NCI-H2171 treated with DMSO at 0.1 percent for 48 hours (cell line): ENCODE results near the gene DUSP6.

Source experiments
- DNase-seq: peaks from one replicate; lab custom pipeline; 2025; lab: John Stamatoyannopoulos, UW

The DUSP6 gene

DNA sequence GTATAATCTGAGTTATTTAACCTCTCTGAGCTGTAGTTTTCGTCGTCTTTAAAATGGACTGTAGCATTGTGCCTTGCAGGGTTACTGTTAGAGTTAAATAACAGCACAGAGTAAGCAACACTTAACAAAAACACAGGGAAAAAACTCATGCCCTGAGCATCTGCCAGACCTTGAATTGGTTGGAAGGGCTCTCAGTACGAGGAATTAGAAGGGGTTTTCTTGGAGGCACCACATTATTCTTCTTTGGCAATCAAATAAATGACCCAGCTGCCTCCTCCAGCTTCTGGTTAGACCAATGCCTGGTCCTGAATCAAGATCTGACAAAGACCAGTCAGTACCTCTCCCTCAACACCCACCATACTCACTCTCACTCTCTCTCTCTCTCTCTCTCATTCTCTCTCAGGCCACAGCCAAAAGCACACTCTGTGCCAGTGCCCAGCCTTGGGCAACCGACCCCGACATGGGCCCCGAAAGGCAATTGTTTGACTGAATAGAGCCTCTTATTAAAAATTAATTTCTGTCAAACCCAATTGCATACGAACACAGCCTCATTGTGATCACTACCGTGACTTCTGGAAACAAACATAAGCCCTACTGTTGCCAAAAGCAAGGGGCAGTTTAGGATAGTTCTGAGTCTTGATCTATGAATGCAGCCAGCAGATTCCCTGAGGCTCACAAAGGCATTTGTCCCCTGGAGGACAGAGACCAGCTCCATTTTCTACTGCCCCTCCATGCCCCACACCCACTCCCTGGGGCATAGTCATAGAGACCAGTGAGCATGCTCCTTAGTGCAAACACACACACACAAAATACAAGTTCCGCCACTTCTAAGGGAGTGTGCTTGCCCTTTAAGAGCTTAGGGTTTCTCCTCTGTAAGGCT lies 23.9 kb downstream of the DUSP6 start:
- DNase-seq, result no peak

DNA sequence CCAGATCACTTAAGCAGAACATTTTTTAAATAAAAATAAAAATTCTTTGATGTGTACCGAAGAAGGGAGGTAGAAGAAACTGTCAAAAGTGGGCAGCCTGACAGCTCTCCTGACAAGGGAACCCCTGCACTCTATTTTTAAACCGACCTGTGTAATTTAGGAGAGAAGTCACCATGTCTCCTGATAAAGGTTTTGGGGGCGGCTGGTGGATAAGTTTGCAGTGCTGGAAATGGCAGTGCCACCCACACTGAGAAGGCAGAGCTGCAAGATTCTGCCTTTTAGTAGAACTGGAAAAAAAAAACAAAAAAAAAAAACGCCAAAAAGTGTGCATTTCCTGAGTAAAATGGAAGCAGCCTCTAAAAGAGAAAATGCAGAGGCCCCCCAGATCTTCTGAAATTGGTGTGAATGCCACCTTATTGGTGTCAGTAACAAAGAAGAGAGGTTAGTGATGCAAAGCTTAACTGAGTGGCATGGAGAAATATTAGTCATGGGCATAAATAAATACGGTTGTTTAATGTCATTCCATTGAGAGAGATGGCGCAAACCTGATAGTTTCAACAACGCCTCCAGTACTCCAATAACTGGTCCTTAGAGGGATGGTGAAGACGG lies 24.7 kb downstream of the DUSP6 start:
- no peak for DNase-seq

DNA sequence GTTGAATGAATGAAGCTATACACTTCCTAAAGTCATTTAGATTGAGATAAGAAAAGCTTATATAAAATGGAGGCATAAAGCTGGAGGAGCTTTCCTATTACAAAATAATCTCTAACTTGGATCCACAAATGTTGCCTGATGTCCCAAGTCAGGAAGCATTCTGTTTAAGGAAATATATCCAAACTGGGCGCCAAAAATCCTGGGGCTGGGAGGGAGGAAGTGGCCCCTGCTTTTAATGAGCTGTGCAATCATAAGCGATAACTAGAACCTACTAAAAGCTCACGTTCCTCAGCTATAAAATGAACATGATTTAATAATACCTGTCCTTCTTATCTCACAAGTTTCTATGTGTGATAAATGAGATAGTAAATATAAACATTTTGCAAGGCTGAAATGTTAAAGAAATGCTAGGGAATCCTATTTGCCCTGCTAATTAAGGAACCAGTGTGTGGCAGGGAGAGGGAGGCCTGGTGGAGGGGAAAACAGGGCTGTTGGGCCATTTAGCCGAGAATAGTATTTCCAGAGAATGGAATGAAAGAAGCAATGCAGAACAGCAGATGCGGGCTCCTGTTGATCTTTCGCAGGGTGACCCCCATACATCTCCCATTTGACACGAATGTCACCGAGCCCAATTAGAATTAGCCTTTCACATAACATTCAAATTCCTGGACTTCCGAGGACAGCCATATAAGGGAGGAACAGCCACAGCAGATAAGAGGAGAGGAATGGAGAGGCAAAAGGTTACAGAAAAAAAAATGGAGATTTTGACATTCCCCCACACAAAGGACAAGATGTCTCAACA lies 25.9 kb downstream of the DUSP6 start:
- no peak for DNase-seq

DNA sequence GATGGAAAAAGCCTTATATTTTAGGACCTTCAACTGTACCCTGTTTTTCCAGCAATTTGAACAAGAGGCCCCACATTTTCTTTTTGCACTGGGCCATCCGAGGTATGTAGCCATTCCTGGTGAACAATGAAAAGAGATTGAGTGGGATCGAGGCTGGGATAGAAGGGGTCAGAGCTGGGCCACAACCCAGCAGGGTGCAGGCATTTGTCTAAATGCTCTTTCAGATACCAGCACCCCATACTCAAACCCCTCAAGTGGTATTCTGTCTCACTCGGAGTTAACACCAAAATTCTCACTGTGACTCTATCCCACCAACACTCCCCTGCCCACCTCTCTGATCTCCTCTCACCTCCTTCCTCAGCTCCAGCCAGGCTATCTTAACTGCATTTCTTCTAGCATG lies 26.8 kb downstream of the DUSP6 start:
- no peak for DNase-seq

DNA sequence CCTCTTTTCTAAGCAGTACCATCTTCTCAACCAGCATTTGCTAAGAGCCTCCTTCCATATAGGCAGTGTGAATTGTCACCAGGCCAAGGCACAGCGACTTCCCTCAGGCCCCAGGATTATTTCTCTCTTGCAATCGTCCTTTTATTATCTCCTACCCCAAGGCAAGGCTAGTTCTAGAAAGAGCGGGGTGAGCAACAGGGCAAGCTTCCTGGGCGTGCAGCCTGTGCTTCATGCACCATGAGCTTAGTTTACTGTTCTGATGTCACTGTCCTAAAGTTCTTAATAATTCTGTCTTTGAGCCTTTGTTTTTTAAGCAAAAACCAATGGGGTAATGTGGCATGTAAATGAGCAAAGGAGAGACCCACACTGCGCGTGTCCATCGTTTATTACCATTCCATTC lies 27.9 kb downstream of the DUSP6 start:
- no peak for DNase-seq

DNA sequence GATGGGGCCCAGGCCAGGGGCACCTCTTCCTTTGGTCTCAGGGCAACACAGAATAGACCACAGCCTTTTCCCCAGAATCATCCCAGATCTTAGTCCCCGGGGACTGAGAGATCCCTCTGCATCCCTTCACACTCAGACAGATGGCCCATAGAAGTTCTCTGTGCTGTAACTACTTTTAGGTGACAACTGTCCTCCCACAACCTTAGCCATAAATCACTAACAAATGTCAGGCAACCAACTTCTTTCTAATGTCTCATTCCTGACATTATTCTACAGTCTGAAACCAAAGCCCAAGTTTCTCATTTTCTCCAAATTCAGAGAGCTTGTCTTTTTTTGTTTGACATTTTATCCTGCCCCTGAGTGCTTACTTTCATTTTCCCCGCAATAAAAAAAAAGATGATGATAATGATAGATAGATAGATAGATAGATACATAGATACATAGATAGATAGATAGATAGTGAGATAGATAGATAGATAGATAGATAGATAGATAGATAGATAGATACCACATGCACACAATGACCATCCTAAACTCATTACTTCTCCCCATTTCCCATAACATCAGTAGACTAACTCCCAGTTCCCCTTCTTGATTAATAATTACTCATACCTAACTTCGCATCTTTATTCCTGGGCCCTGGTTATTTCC lies 28.6 kb downstream of the DUSP6 start:
- DNase-seq, result no peak

DNA sequence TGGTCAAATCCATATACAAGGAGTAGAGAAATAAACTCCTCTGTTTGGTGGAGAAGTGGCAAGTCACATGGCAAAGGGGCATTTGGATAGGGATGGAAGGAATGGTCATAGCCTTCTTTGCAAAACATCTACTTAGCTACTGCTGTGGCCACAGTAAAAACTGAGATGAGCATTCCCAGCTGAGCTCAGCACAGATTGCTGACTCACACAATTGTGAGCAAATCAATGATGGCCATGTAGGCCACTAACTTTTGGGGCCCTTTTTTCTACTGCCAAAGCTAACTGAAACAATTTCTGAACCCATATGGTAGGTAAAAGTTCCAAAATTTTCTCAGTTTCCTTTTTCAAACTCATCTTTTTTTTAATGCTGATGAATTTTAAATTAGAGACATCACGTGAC lies 31.6 kb downstream of the DUSP6 start:
- DNase-seq, result no peak

DNA sequence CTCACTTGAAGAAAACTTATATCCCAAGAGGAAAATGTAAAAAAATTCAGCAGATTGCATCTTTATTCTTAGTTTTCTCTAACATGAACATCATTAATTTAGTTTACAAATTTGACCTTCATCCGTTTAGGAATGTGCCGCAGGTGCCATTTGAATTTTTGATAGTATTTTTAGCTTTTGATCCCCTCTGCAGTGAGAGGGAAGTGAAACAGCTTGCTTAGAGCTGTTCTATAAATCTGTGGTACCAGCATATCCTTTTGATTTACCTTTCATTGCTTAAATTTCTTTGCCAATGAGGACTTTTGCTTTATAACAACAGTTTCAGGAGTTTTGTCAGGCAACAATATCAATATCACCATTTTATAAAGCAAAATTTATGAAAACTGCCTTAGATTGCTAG lies 32.7 kb downstream of the DUSP6 start:
- DNase-seq, result no peak

DNA sequence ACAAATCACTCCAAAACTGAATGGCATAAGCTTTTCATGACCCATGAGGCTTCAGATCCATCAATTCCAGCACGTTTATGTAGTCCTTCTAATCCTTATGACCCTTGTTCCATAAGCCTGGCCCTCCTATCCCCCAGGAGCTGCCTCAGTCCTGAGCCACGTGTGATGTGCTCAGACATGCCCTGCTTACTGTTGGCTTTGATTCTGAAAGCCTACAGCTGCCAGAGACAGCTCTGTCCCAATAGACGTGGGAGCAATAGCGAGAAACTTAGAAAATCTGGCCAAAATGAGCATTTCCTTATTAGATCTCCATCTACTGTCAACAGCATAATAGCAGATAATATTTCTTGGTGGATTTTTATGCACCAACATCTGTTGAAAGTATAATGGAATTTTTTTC lies 33.2 kb downstream of the DUSP6 start:
- DNase-seq, result no peak

DNA sequence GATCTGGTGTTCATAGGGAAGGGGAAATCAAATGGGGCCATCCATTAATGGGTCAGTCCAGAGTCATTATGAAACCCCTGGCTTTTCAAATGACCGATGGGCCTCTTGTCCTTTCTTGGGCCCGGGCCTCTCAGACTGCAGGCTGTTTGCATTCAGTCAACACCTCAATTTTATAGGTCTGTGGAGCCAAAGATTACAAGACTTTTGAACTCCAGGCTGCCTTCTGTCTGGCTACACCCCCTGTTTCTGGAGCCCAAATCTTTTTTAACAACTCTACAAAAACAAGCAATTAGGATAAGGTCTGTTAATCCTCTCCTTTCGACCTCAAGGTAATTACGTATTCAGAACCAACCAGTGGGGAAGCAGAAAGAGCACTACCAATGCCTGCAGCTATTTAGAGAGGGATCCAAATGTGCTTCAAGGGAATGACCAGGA lies 35.6 kb downstream of the DUSP6 start:
- no peak for DNase-seq

DNA sequence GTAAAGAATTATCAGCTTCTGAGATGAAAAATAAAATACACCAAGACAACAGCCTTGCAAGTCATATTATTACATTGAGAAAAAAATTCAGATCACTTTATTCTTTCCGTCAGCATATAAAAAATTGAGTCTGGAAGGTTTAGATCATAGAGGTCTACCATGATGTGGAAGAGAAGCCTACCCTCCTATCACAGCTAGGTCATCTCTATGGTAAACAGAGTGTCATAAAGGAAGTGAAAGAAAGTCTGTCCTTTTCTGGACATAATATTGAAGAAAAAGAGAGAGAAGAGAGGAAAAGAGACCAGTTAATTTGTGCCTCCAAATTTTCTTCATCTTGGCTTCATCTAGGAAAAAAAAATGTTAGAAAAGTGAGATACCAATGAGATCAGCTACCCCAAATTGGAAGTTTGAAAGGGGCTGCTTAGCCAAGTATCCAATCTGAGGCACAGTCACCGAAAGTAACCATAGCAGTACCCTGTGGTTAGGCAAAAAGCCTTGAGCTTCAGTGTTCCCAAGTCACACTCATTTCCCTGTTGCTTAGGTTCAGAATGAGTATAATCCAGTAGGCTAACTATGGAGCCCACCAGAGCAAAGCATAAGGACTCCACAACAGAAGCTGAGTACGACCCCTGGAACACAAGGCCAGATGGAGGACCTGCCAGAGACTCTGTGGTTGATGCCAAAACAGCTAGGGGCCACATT lies 38.1 kb downstream of the DUSP6 start:
- DNase-seq, result no peak

DNA sequence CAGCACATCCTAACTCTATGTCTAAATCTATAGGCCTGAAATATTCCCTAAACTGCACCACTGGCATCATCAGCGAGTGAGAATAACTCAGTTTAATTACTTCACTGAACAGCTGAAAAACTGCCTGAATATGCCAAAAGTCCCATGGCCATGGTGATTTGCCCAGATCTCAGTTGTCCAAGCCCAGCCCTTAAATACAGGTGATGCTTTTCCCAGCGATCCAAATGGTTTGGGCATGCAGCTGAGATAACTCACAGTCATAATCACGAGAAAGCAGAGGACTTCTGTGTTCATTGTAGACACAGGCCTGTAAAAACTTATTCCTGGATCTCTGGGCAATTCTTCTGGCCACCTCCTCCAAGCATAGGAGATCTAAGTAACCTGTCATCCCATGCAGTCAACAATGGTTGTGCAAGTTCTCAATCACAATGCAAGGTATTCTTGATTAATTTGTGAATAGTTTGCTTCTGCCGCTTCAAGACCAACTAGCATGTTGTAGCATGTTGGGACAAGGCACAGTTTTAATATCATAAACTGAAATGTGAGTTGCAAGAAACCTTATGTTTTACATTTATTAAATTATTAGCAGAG lies 40.5 kb downstream of the DUSP6 start:
- no peak for DNase-seq

DNA sequence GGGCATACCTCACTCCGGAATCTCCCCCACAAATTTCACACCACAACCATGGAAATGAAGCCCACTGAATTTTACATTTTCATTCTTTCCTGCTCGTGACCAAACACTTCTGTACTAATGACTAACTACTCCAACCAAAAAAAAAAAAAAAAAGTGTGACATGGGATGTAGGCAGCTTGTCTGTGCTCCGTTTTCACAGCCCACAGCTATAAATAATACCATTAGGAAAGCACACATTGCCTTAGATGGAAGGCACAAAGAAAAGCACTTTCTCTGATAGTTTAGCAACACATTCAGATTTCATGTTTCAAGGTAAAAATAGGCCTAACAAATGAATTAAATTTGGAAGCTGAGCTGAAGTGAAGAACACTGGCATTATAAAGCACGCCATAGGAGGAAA lies 42.5 kb downstream of the DUSP6 start:
- no peak for DNase-seq

DNA sequence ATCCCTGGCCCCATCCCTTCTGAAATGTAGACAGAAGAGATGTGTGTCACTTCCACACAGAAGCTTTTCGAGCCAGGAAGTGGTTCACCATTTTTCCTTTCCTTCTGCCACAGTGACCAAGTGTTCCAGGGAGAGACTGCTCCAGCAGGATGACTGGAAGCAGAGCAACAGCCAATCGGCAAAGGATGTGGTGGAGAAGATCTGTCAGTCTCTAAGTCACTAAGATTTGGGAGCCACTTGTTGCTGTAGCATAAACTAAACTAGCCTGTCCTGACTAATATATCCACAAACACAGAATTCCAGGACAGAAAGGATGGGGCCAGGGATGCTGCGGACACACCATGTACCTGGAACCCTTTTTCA lies 42.9 kb downstream of the DUSP6 start:
- DNase-seq, result no peak

DNA sequence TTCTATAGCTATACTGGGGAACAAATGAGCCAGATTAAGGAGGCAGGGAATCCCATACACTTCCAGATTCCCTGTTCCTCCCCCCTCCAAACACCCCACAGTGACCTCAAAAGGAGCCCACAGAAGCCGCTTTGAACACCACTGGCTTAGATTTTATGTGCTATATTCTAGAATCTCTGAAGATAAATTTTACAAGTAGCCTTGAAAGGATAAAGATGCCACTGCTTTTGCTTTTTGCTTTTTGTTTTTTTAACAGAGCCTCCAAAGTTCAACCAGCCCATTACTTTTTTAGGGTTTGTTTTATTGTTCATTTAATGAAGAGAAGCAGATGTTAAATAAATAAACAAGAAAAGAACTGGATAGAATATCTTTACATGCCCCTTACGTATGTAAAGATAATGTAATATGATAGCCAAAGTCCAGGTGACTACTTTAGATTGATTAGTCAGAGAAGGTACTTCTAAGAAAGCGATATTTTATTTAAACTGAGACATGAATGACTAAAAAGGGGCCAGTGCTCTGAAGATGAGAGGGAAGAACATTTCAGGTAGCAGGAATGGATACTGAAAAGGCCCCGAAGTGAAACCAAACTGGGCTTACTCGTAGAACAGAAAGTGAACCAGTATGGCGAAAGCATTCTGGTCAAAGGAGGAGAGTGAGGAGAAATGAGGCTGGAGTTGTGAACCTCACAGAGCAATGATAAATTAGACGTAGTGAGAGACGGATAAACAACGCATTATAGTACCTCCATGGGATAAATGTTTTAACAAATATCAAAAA lies 44.6 kb downstream of the DUSP6 start:
- no peak for DNase-seq

DNA sequence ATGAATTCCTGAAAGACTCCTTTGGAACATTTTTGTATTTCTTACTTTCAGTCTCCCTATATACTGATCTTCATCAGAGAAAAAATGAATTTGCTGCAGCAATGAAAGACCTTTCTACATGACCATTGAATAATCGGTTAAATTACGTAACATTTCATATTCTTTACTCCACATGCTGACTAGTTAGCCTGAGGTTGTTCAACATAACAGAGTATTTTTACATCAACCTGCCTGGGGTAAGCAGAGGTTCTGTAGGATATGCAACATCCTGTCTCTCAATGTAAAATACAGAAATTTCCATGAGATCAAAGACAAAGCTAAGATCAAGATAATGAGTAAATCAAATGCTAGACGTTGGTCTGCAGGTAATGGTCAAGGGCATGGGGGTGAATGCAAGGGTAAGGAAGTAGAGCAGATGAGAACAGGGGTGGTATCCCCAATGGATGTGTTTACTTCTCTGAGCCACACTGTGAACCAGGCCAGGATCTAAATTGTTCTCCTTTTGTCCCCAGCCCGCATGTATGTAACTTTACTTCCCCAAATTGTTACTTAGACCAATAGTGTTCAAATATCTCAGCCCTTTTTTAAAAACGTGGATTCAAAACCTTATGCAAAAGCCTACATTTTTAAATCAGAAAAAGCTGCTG lies 45.4 kb downstream of the DUSP6 start:
- no peak for DNase-seq

DNA sequence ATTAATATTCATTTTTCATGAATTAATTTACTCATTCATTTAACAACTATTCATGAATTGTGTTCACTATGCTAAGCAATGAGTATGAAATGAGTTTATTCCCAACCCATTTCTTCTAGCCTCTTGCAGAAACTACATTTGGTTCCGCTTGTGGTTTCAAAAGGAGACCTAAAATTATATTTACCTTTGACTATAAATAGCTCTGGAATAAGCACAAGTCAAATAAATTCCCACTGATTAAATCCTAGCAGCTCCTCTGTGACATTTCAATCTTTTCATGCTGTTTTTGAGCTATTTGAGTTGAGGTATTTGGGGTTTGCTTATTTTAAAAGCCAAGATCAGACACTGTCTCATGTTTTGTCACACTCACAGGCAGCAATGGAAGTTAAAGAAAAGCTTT lies 46.9 kb downstream of the DUSP6 start:
- no peak for DNase-seq

DNA sequence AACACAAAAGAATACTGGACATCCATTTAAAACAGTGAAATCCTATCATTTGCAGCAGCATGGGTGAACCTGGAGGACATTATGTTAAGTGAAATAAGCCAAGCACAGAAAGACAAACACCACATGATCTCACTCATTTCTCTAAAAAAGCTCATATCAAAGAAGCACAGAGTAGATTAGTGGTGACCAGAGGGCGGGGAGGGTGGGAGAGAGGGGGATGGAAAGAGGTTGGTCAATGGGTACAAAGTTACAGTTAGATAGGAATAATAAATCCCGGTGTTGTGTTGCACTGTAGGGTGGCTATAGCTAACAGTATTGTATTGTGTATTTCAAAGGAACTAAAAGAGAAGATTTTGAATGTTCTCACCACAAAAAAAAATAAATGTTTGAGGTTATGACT lies 52.4 kb downstream of the DUSP6 start:
- DNase-seq, result no peak

DNA sequence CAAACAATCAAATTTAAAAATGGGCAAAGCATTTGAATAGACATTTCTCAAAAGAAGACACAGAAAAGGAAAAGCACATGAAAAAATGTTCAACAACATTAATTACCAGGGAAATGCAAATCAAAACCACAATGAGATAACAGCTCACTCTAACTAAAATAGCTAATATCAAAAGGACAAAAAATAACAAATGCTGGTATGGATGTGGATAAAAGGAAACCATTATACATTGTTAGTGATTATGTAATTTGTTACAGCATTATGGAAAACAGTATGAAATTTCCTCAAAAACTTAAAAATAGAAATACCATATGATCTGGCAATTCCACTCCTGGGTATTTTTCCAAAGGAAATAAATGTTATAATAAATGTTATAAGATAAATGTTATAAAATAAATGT lies 52.9 kb downstream of the DUSP6 start:
- DNase-seq, result no peak
